Activated T-cell treated with anti-CD3 and anti-CD28 coated beads for 4 hours (primary cell): ENCODE results near the gene CTBS.
"Not testable (repeated sequence)": the region's sequence is repeated elsewhere in the genome, so short reads cannot be mapped to it uniquely, and the experiment has no call there.

Experiments used
- DNase-seq: peaks from one replicate; pipeline ENCODE4 v3.0.0-alpha.2; 2020

Gene CTBS

GRCh38 chr1:84583648-84584047, 9.4 kb upstream of the CTBS start:
- no peak for DNase-seq

- no peak for DNase-seq
These were observed 8.8 kb upstream of the CTBS start for GRCh38 chr1:84582802-84583587.

DNA sequence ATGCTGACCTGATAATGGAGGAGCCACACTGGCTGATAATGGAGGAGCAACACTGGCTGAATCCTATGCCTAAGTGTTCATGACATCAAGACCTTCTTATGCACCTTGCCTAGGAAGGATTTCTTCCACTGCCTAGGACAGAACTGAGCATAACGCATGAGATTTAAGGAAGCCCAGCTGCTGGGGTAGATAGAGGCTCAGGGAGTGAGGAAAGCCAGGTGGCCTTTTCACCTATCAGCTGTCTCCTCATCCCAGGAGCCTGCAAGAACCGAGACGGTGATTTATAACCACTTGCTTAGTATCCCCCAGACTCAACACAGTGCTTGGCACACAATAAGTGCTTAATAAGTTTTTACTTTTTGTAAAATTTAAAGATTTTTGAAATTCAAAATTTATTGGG, 7.4 kb upstream of the CTBS start:
- DNase-seq, result no peak

DNA sequence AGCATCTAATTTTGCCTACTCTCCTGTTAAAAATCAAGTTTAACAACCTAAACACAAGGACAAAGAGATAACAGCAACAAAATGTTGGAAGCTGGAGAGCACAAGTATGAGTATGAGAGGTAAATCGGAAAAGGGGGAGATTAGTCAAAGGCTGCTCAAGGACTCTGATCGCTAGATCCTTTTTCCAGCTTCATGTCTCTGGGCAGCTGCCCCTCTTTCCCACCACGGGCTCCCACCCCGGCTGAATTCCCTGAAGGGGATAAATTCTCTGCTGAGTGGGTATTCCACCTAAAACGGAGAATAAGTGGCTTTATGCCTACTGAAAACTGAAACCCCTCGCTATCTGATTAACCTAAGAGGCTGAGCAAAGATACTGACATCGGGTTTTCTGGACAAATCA, 696 bp upstream of the CTBS start:
- DNase-seq, result no peak

DNA sequence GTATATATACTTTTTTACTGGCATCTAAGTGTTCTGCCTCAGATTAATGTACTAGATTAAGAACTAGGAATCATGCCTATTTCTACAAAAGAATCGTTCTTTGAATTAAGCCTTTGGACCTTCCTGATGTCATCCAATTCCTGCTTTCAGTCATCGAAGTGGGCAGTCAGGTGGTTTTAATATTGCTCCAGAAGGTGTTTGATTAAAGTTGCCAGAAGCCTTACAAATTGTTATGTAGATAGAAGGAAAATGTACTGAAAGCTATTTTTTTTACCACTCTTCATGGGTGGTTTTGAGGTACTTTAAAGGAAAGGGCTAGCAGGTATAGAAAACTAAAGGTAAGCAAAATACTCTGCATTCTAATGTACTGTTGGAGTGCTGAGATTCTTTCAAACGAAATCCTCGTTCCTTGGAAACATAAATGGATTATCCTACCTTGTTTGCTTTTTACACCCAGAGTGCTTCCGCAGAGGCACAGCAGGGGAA, 716 bp downstream of the CTBS start:
- DNase-seq, result no peak

DNA sequence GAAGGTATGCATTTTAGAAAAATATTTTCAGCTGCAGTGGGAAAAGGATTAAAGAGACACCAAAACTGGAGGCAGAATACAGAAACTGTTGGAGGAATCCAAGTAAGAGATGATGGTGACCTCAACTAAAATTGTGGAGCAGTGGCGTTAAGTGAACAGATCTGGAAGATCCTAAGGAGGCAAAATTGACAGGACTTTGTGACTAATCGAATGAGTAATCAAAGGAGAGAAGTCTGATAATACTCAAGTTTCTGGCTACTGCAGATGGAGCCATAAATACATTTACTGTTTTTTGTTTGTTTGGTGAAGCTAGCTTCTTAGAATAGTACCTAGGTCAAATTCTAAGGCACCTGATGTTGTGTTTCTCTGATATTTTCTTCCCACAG, 3.1 kb downstream of the CTBS start:
- DNase-seq, result no peak

- no peak for DNase-seq
These were observed 3.6 kb downstream of the CTBS start for GRCh38 chr1:84570436-84571149.

DNA sequence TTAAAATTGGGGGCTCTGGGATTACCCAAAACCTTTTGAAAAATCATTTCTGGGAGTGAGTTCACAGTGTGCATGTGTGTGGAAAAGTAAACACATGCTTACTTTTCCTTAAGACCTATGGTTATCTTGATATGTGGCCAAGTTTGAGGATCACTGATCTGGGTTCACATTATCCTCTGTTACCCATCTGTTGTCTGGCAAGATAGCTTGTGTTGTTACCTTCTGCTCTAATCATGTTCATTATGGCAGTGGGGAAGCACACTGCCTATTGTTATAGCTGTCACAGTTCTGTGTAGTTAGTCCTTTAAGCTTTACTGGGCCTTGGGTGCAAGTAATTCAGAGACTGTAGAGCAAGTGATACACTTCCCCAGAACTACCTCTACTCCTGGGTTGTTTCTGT, 5.0 kb downstream of the CTBS start:
- no peak for DNase-seq

DNA sequence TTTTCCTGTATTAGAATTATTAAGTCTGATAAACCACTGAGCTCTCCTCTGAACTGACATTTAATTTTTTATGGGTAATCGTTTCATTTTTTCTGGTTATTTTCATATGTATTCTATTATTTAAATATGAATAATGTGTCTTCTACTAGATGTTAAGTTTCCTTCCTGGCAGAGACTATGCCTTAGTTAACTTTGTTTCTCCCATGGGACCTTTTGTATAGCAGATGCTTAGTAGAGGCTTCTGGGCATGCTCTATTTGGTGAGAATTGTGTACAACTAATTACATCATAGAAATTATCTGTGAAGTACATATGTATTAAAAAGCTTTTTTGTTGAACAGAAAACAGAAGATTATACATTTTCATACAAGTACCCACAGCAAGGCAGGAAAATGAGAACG, 23.4 kb downstream of the CTBS start:
- no peak for DNase-seq

GRCh38 chr1:84541679-84542078, 32.6 kb downstream of the CTBS start:
- DNase-seq, result no peak

GRCh38 chr1:84540759-84541158, 33.5 kb downstream of the CTBS start:
- DNase-seq, result no peak

GRCh38 chr1:84539972-84540371, 34.3 kb downstream of the CTBS start:
- no peak for DNase-seq

DNA sequence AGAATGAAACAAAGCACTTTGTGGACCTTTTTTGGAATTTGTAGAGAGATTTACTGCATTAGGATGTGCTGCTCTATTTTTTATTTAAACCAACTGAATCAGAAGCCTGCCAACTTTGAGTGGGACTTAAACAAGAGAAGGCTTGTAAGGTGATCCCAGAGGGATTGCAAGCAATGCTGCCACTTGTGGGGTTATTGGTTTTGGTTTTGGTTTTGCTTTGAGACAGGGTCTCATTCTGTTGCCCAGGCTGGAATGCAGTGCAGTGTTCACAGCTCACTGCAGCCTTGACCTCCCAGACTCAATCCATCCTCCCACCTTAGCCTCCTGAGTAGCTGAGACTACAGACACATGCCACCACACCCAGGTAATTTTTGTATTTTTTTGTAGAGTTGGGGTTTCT, 35.6 kb downstream of the CTBS start:
- no peak for DNase-seq

- DNase-seq, result no peak
These were observed 48.5 kb downstream of the CTBS start for GRCh38 chr1:84525779-84526178.

GRCh38 chr1:84524590-84524989, 49.6 kb downstream of the CTBS start:
- DNase-seq, result no peak

GRCh38 chr1:84510668-84511067, 63.6 kb downstream of the CTBS start:
- no peak for DNase-seq

DNA sequence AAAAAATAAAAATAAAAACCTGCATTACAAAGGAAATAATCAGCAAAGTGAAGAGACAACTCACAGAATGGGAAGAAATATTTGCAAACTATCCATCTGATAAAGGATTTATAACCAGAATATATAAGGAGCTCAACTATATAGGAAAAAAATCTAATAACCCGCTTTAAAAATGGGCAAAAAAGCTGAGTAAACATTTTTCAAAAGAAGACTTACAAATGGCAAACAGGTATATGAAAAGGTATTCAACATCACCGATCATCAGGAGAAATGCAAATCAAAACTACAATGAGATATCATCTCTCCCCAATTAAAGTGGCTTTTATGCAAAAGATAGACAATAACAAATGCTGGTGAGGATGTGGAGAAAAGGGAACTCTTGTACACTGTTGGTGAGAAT, 64.1 kb downstream of the CTBS start:
- DNase-seq, result no peak

DNA sequence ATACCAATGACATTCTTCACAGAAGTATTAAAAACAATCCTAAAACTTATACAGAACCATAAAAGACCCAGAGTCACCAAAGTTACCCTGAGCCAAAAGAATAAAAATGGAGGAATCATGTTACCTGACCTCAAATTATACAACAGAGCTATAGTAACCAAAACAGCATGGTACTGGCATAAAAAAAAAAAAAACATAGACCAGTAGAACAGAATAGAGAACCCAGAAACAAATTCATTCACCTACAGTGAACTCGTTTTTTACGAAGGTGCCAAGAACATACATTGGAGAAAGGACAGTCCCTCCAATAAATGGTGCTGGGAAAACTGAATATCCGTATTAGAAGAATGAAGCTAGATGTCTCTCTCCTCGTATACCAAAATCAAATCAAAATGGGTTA, 65.2 kb downstream of the CTBS start:
- DNase-seq, result no peak

- DNase-seq, result no peak
These were observed 65.7 kb downstream of the CTBS start for GRCh38 chr1:84508510-84508909.

GRCh38 chr1:84507887-84508286, 66.4 kb downstream of the CTBS start:
- not testable (repeated sequence) for DNase-seq

- no peak for DNase-seq
These were observed 67.3 kb downstream of the CTBS start for GRCh38 chr1:84506729-84507453.

GRCh38 chr1:84506002-84506728, 68.1 kb downstream of the CTBS start, which contains the start of the genes GNG5 and SPATA1:
TSS of gene GNG5 (minus strand) at chr1:84506581. CDS start at chr1:84506091, 490 bp downstream.
TSS of gene SPATA1 (plus strand) at chr1:84506386. CDS start at chr1:84516360, 9,974 bp downstream.
- peak; percentile 95 for DNase-seq

GRCh38 chr1:84505493-84506001, 68.7 kb downstream of the CTBS start:
- DNase-seq, result no peak
